GM19438 (cell line): ENCODE data around the gene PRPF31.

Experiments used
- ATAC-seq: cut with Tn5 transposase; IDR thresholded peaks from one replicate; pipeline ENCODE4 v1.9.1; 2021; ENCODE audit warnings: low read depth; ENCODE audit not compliant: unreplicated experiment

Gene PRPF31

DNA sequence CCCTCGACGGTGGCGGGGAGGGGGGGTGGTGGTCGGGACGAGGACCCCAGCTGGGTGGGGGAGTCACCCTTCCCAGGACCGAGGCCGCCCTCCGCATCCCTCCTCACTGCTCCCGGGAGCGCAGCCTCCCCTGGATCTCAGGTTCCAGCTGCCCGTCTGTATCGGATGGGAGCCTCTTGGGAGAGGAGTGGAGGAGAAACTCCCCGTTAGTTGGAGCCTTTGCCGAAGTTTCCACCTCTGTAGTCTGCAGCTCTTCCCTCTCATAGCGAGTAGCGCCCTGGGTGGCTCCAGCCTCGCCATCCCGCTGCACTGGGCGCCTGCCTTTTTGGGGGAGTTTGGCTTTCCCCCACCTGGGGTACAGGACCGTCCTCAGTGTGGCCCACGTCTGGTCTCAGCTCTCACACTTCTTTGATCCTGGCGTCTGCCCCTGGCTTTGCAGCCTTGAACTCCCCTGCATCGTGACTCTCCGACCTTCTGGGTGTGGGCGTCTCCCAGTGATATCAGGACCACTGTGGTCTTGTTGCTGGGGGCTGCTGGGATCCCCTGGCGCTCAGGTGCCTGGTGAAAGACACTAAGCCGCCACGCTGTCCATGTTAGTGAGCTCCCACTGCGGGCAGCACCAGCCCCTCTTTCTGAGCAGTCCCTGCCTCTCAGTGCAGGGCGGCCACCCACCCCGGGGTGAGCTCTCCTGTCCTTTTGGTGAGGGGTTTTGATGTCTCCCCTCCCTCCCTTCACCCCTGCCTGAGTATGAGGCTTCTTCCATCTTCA lies 23.1 kb downstream of the PRPF31 start:
- ATAC-seq, result no peak

GRCh38 chr19:54141356-54141755 lies 25.8 kb downstream of the PRPF31 start:
- ATAC-seq, result no peak

GRCh38 chr19:54142166-54142780 lies 26.7 kb downstream of the PRPF31 start:
- ATAC-seq, result no peak

DNA sequence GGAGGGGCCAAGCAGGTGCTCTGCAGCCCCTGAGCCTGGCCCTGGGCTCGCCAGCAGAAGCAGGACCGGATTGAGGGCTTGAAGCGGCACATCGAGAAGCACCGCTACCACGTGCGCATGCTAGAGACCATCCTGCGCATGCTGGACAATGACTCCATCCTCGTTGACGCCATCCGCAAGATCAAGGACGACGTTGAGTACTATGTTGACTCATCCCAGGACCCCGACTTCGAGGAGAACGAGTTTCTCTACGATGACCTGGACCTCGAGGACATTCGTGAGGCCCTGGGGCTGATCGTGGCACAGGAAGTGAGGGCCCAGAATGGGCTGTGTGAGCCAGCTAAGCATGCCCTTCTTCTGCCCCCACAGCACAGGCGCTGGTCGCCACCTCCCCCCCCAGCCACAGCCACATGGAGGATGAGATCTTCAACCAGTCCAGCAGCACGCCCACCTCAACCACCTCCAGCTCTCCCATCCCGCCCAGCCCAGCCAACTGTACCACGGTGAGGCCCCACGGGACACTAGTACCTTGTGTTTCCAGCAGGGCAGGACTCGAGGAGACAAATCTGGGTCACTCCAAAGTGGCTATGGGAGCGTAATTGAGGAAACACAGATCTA lies 30.1 kb downstream of the PRPF31 start:
- ATAC-seq, result no peak

- no peak for ATAC-seq
These were observed 32.1 kb downstream of the PRPF31 start for GRCh38 chr19:54147676-54148075.

GRCh38 chr19:54148158-54148557 lies 32.6 kb downstream of the PRPF31 start:
- no peak for ATAC-seq

DNA sequence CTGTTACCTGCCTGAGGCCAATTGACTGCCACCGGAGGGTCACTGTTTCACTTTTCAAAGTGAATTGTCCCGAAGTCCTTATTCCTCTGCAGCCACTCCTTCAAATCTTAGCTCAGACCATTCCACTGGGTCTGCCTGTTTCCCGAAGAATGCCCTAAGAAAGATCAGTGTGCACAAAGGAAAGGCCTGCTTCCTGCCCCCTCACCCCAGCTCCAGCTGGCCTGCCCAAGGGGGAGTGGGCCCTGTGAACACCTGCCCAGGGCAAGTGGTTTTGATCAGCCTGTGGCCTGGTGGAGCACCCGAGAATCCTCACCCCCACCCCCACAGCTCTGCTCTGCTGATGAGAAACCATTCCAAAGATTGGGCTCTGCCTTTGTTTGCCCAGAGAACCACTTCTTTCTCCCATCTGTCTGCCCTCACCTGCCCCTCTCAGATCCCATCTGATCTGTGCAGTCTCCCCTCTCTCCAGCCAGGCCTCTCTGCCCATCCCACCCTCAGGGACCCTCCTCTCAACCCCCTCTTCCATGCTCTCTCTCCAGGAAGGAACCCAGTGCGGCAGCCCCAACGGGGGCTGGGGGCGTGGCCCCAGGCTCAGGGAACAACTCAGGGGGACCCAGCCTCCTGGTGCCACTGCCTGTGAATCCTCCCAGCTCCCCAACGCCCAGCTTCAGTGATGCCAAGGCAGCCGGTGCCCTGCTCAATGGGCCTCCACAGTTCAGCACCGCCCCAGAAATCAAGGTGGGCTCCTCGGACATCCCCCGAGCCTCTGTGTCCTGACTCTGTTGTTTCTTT lies 33.7 kb downstream of the PRPF31 start:
- no peak for ATAC-seq

GRCh38 chr19:54151362-54152035 lies 35.9 kb downstream of the PRPF31 start:
- ATAC-seq, result no peak

- no peak for ATAC-seq
These were observed 36.7 kb downstream of the PRPF31 start for GRCh38 chr19:54152267-54152666.

GRCh38 chr19:54152878-54153524 lies 37.4 kb downstream of the PRPF31 start:
- no peak for ATAC-seq

DNA sequence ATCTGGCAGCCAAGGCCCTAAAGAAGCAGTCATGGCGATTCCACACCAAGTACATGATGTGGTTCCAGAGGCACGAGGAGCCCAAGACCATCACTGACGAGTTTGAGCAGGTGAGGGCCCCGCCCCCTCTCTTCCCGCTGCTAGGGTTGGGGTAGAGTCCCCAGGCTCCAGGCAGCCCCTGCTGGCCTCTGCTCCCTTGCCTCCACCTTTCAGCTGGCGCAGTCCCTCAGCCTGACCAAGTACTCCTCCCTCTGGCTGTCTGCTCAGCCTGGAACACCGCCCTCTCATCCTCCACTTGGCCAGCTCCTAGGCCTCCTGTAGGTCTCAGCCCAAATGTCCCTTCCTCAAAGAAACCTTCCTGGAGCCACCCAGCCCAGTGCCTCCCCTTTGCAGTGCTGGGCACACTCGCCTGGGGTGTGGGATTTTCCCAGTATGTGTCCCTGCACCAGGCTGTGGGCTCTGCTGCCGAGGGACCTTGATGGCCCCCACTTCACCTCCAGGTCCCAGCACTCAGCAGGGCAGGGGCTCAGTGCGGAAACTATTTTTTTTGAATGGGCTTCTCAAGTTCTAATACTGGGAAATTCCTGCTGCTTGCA lies 38.3 kb downstream of the PRPF31 start:
- ATAC-seq, result no peak

DNA sequence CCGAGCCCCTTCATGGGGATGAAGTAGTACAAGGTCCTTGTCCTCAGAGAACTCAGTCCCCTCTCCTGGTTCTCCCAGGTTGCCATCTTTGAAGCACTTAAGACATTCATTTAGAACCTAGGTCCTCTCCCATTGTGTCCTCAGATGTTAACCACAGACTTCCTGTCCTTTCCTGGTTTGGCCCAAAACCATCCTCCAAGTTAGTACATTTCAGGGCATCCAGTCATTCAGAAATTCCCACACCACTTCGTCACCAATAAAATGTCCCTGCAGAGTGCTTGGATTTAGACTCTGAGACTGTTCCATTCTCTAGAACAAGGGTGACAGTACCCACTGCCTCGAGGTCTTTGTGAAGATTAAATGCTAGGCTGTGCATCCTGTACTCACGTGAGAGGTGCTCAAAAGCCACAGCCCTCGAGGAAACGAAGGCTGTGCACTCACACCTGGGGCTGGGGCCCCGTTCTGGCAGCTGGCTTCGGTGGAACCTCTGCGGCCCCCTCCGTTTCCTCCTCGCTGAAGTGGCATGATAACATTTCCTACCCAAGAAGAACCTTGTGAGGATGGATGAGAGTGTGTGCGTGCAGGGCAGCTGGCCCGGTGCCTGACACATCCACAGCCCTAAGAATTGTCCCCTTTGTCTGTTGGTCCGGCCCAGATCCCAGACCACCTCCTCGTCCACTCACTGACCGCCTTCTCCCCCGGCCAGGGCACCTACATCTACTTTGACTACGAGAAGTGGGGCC lies 39.2 kb downstream of the PRPF31 start:
- no peak for ATAC-seq

DNA sequence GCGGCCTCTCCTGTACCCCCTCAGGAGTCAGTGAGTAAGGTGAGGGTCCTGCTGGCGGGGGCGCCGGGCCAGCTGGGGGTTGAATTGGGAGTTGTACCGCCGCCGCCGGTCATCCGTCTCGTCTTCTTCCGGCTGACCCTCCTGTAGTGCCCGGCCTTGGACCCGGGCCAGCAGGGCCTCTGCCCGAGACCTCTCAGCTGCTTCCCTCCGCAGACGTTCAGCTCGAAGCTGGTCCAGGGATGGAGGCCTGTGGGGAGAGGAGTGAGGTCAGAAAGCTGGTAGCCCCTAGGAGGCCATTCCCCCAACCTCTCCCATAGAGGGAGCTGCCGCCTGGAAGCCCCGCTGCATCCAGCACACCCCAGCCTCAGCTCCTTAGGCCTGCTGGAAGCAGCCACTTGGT lies 40.1 kb downstream of the PRPF31 start:
- no peak for ATAC-seq

DNA sequence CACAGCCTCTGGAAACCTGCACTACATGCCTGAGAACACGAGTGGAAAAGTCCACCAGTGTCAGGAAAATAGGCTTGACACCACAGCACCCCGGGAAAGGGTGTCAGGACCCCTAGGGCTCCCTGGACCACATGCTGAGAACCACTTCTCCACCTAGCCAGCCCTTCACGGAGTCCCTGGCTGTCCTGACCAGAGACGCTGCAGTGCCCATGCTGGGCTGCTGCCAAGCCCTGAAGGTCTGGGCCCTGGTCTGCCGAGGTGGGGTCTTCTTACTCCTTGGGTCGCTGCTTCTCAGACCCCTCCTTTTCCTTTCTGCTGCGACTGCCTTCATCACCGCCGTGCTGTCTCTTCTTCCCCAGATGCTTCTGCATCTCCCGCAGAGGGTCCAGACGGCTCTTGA lies 40.9 kb downstream of the PRPF31 start:
- no peak for ATAC-seq

DNA sequence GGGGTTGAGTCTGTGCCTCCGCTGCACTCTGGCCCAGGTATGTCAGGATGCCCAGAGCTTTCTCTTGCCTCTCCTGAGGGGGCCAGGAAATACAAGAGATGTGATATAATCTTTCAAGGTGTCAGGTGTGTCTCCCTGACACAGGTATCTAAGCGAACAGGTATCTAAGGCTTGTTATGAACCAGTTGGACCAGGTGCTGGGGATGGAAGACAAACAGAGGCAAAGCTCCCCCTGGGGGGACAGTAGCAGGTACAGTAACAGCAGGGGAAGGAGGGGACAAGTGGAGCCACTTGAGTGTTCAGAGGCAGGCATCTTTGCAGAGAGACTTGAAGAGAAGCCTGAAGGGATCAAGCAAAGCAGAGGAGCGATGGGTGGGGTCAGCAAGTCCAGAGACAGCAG lies 41.4 kb downstream of the PRPF31 start:
- ATAC-seq, result no peak

- ATAC-seq, result no peak
These were observed 43.3 kb downstream of the PRPF31 start for GRCh38 chr19:54158812-54159351.

DNA sequence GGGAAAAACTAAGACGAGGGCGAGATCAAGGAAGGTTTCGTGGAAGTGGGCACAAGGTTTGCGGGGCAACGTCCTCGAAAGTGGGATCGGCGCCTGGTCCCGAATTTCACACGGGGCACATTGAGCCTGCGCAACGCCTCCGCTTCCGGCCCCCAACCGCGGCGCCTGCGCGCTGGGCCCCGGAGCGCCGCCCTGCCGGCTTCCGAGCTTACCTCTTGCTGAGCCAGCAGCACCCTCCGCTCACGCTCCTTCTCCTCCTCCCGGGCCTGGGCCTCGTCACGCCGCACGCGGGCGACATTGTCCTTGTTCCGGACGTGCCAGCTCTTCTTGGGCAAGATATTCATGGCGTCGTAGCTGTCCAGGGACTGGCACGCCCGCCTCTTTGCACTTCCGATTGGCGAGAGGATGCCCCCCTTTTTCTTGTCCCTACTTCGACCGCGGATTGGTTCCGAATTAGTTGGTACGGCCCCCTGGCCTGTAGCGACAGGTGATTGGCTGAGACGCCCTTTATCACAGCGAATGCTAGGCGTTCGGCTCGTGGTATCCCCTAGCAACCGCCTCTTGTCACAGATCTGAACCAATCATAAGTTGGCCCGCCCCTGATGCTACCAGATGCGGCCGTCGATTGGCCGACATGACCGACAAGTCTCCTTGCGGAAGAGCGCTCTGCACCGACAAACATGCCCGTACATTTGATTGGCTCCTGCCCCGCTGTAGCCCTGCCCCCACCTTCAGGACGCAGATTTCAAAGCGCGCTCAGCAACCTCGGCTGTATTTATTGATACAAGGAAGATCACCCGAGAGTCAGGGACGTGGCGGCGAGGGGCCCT lies 44.0 kb downstream of the PRPF31 start, which contains the start of gene LENG1:
TSS of gene LENG1 (minus strand) at position 370 of the 830 bp plus-strand sequence. CDS start at position 344, 26 bp downstream.
- peak; percentile 88 for ATAC-seq
